DOHH2 (cell line): ENCODE results near the gene HHAT.

Experiments used
- H3F3A ChIP-seq: fragments of 200-600 bp; sonication (generic), shearing (Covaris generic); 2 replicates; pipeline ENCODE4 v1.6.0; 2016; ENCODE audit warnings: antibody characterized with exemption, mild to moderate bottlenecking; ENCODE audit not compliant: control insufficient read depth, insufficient read depth
- H3K27ac ChIP-seq: fragments of 200-600 bp; sonication (generic); 2 replicates; pipeline ENCODE4 v1.5.1; 2014; ENCODE audit warnings: low read depth, mild to moderate bottlenecking, low read length, moderate library complexity
- H3K27me3 ChIP-seq: fragments of 200-600 bp; sonication (generic); 2 replicates; pipeline ENCODE4 v1.6.1; 2014; ENCODE audit warnings: mild to moderate bottlenecking, low read length, mixed read lengths; ENCODE audit not compliant: control insufficient read depth
- H3K36me3 ChIP-seq: fragments of 200-600 bp; sonication (generic); 2 replicates; pipeline ENCODE4 v1.6.1; 2014; ENCODE audit warnings: mild to moderate bottlenecking, low read length, moderate library complexity, mixed read lengths; ENCODE audit not compliant: control insufficient read depth
- H3K4me1 ChIP-seq: fragments of 200-600 bp; sonication (generic); 2 replicates; pipeline ENCODE4 v1.6.1; 2014; ENCODE audit warnings: mild to moderate bottlenecking, low read length, mixed read lengths; ENCODE audit not compliant: control insufficient read depth
- H3K4me2 ChIP-seq: fragments of 200-600 bp; sonication (generic); 2 replicates; pipeline ENCODE4 v1.6.0; 2014; ENCODE audit warnings: mild to moderate bottlenecking, low read length, moderate library complexity
- H3K4me3 ChIP-seq: fragments of 200-600 bp; sonication (generic); 2 replicates; pipeline ENCODE4 v1.5.1; 2014; ENCODE audit warnings: mild to moderate bottlenecking, low read length, mixed read lengths
- H3K79me2 ChIP-seq: fragments of 200-600 bp; sonication (generic); 2 replicates; pipeline ENCODE4 v1.6.1; 2014; ENCODE audit warnings: mild to moderate bottlenecking, low read length, mixed read lengths; ENCODE audit not compliant: control insufficient read depth
- H3K9me2 ChIP-seq: fragments of 200-600 bp; sonication (generic); replicated peaks from 2 replicates; pipeline ENCODE4 v1.6.1; 2014; ENCODE audit warnings: mild to moderate bottlenecking, low read length, mixed read lengths; ENCODE audit not compliant: control insufficient read depth
- H3K9me3 ChIP-seq: fragments of 200-600 bp; sonication (generic); 2 replicates; pipeline ENCODE4 v1.6.1; 2014; ENCODE audit warnings: antibody characterized with exemption, low read length, mixed read lengths; ENCODE audit not compliant: control insufficient read depth, insufficient read depth
- H4K20me1 ChIP-seq: fragments of 200-600 bp; sonication (generic); 2 replicates; pipeline ENCODE4 v1.6.0; 2014; ENCODE audit warnings: low read depth, mild to moderate bottlenecking, antibody characterized with exemption, low read length, moderate library complexity; ENCODE audit not compliant: control insufficient read depth, insufficient read depth
- EZH2phosphoT487 ChIP-seq: fragments of 200-600 bp; sonication (generic); IDR thresholded peaks from 2 replicates; pipeline ENCODE4 v1.6.1; 2017; ENCODE audit warnings: borderline replicate concordance, mild to moderate bottlenecking, antibody characterized with exemption, low read length, moderate library complexity, mixed read lengths
- TF ChIP-seq, protein P1 (sequence below): fragments of 200-600 bp; sonication (generic); IDR thresholded peaks from one replicate; pipeline ENCODE4 v1.5.1; 2014; ENCODE audit warnings: antibody characterized with exemption, mild to moderate bottlenecking, low read depth, low read length; ENCODE audit not compliant: poor library complexity, severe bottlenecking

The HHAT gene

DNA sequence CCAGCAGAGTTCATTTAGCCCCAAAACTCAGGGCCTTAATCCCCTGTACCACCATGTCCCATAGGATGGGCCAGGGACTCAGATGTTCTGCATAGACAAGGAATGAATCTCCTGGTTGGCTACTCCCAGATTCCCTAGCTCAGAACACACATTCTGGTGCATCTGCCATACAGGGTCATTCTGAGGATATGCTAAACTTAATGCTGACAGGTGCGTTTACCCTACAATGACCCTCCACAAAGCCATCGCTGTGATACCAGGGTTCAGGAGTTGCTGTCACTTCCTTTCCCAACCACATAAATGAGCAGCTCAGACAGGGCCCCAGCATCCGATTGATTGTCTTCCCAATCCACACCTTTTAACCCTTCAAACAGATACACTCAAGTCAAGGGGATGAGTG is 32.0 kb upstream of the HHAT start:
- H3K4me1 ChIP-seq: no peaks in the 10 kb centered on the region

DNA sequence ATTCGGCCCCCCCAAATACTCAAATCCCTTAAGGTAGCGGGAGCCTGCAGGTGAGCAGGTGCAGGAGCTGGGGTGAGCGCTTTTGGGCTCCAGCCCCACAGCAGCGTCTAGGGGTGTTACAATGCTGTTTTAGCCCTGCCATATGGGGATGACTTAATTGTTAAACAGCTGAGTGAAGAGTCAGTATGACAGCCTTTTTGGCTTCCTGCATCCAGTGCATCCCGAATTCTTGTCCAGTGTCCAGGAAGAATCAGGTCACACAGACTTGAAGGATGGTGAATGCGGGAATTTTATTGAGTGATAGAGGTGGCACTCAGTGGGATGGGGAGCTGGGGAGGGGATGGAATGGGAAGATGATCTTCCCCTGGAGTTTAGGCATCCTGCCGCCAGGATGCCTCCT is 30.4 kb upstream of the HHAT start:
- Histone ChIP-seq H3K9me3 (no peaks in the 10 kb centered on the region), H4K20me1 (no peaks in the 10 kb centered on the region), H3F3A (no peaks in the 10 kb centered on the region), H3K9me2 (no peaks in the 10 kb centered on the region), H3K4me3 (no peak overlapping the region), H3K27ac (no peak overlapping the region), H3K27me3 (no peaks in the 10 kb centered on the region), H3K4me1 (no peaks in the 10 kb centered on the region), H3K4me2 (no peak overlapping the region), H3K79me2 (no peaks in the 10 kb centered on the region), H3K36me3 (no peaks in the 10 kb centered on the region)
- TF ChIP-seq EZH2phosphoT487: no peak
- TF ChIP-seq, protein P1, sequence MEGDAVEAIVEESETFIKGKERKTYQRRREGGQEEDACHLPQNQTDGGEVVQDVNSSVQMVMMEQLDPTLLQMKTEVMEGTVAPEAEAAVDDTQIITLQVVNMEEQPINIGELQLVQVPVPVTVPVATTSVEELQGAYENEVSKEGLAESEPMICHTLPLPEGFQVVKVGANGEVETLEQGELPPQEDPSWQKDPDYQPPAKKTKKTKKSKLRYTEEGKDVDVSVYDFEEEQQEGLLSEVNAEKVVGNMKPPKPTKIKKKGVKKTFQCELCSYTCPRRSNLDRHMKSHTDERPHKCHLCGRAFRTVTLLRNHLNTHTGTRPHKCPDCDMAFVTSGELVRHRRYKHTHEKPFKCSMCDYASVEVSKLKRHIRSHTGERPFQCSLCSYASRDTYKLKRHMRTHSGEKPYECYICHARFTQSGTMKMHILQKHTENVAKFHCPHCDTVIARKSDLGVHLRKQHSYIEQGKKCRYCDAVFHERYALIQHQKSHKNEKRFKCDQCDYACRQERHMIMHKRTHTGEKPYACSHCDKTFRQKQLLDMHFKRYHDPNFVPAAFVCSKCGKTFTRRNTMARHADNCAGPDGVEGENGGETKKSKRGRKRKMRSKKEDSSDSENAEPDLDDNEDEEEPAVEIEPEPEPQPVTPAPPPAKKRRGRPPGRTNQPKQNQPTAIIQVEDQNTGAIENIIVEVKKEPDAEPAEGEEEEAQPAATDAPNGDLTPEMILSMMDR: no peak

More for the DNA sequence above, 32.0 kb upstream of the HHAT start:
- Histone ChIP-seq H3K9me2 (no peaks in the 10 kb centered on the region), H3K36me3 (no peaks in the 10 kb centered on the region), H3K79me2 (no peaks in the 10 kb centered on the region), H4K20me1 (no peaks in the 10 kb centered on the region), H3K27me3 (no peaks in the 10 kb centered on the region), H3K9me3 (no peaks in the 10 kb centered on the region), H3K27ac (no peak overlapping the region), H3F3A (no peaks in the 10 kb centered on the region), H3K4me3 (no peak overlapping the region), H3K4me2 (no peak overlapping the region)
- TF ChIP-seq, protein P1: no peak
- no peak for TF ChIP-seq EZH2phosphoT487

DNA sequence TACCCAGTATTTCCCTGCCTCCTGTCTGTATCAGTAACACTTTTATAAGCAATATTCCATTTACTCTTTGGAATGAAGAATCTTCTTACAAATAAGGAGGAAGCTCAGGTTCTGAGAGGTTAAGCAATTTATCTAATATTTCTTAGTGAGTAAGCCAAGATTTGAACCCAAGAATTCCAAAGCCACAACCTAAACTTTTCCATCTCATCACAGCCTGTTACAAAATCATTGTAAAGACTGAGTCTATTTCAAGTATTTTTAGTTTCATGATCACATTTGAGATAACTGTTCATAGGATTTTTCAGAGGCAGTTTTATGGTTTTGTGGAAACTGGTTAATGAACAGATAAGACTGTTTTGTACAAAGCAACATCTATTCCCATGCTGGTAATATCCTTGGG is 29.8 kb upstream of the HHAT start:
- Histone ChIP-seq H3K4me2 (no peak overlapping the region), H3K79me2 (no peaks in the 10 kb centered on the region), H3K27me3 (no peaks in the 10 kb centered on the region), H4K20me1 (no peaks in the 10 kb centered on the region), H3K4me3 (no peak overlapping the region), H3K4me1 (no peaks in the 10 kb centered on the region), H3K9me2 (no peaks in the 10 kb centered on the region), H3K36me3 (no peaks in the 10 kb centered on the region), H3F3A (no peaks in the 10 kb centered on the region), H3K9me3 (no peaks in the 10 kb centered on the region), H3K27ac (no peak overlapping the region)
- TF ChIP-seq, protein P1: no peak
- TF ChIP-seq EZH2phosphoT487: no peak

DNA sequence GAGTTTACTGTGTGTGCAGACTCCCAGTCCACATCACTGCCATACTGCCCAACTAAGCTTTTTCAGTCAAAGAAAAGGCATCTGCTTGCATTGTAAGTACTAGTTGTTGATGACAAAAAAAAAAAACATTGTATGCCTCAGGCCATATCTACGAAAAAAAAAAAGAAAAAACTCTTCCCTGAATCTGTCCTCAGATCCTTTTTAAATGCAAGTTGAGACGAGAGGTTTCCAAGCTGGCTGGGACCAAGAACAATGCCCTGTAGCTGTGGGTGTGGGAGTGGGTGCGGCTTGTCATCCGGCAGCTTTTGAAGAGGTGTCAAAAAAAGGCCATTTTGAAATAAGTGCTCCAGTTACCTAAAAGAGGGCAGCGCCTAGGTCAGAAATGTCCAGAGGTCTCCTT is 29.2 kb upstream of the HHAT start:
- TF ChIP-seq, protein P1: no peak
- no peak for TF ChIP-seq EZH2phosphoT487
- Histone ChIP-seq H3K79me2 (no peaks in the 10 kb centered on the region), H4K20me1 (no peaks in the 10 kb centered on the region), H3F3A (no peaks in the 10 kb centered on the region), H3K36me3 (no peaks in the 10 kb centered on the region), H3K4me3 (no peak overlapping the region), H3K4me1 (no peaks in the 10 kb centered on the region), H3K4me2 (no peak overlapping the region), H3K9me2 (no peaks in the 10 kb centered on the region), H3K9me3 (no peaks in the 10 kb centered on the region), H3K27ac (no peak overlapping the region), H3K27me3 (no peaks in the 10 kb centered on the region)
